ENCODE results near the gene NFYA. TPM values are rescaled to one million over a fixed set of nuclear protein-coding genes. Genes with fewer than 3 reads are reported as not detected.

The NFYA gene
- total and polyA plus RNA-seq, 9 of the 15 experiments (the other 6 are each of a cell fraction or from before 2014, with no cell fraction given) = 7.3 to 37.1 (median 21.8) TPM

DNA sequence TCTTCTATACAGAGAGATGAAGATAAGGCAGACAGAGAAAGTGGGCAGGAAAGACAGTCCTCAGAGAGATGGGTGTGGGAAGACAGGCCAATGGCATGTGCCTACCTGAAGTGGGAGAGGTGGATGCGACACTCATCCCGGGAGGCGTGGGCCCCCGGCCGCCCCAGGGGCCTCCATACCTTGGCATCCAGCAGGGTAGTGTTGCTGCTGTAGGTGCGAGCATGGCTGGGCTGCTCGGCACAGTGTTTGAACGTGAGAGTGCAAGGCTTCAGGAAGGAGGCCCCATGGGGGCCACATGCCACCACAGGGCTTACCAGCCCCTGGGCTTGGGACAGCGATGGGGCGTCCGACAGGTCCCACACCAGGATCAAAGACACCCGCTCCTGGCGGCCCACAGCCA, 39.0 kb upstream of the NFYA start:
- H3K79me2 ChIP-seq (ENCODE audit: control insufficient read depth, insufficient read depth, low read length) = no peaks in the 10 kb centered on the region
- no peaks in the 10 kb centered on the region for H3K36me3 ChIP-seq (ENCODE audit: control insufficient read depth, insufficient read depth, low read length)
- H3K9me1 ChIP-seq (ENCODE audit: control insufficient read depth, insufficient read depth, low read length) = no peaks in the 10 kb centered on the region
- H4K20me1 ChIP-seq (replicated peaks; ENCODE audit: control insufficient read depth, insufficient read depth, low read length) = no peaks in the 10 kb centered on the region
- no peak for ATAC-seq
- no TSS peak for BruUV-seq (replicated peaks)
- peaks cover 3 to 23% of the 10 kb centered on the region in 2 experiments; a peak in 3 of 5 replicates for H3K27me3 ChIP-seq (ENCODE audit: control insufficient read depth in 2 of 2, insufficient read depth in 2 of 2, low read length in 2 of 2)
- H3K9me3 ChIP-seq (replicated peaks; ENCODE audit: control insufficient read depth, insufficient read depth, low read depth, low read length) = no peaks in the 10 kb centered on the region
- no peak for DNase-seq (ENCODE audit: extremely low read depth in 1 of 4, low spot score in 3 of 4)
- CTCF ChIA-PET (ENCODE audit: low intra/inter-chr PET ratio) = no interaction called here
- TF ChIP-seq NFE2L1 (tag; IDR thresholded peaks at IDR 0.05; ENCODE audit: borderline replicate concordance, low read depth) = no peak
- peak; percentile 40; the same call in 1 of the 2 replicates for TF ChIP-seq POLR2G (IDR thresholded peaks at IDR 0.05; ENCODE audit: low read depth, low read length)
- POLR2A ChIA-PET = interaction anchor here (0.7 to 1.0 kb wide), 2 partner anchors 9 to 439 kb away, joined by 3 to 5 read pairs; partner anchors contain the start of gene TSPO2
- H3K4me2 ChIP-seq (ENCODE audit: insufficient read depth, low read length) = no peak overlapping the region
- H3K4me1 ChIP-seq (replicated peaks in 1 of 2; ENCODE audit: control insufficient read depth in 2 of 2, insufficient read depth in 2 of 2, low read length in 2 of 2) = 0 out of 5 replicates have a peak, but pooled peaks cover 0 to 4% of the 10 kb centered on the region in 2 experiments
- in situ Hi-C loops (cut with MboI) = loop anchor here (25.0 kb wide), 1 partner anchor 1671 kb away; no protein-coding TSS in a partner anchor
- 15% methylated on average over 13 of the region's 13 CpGs for WGBS (ENCODE audit: insufficient coverage, low coverage, missing lambda C conversion rate)
- H3K9ac ChIP-seq (ENCODE audit: insufficient read depth in 1 of 2, low read depth in 2 of 2, low read length in 2 of 2) = no peak overlapping the region; a peak in 1 of 4 replicates
- no peak overlapping the region for H3K4me3 ChIP-seq
- H2AFZ ChIP-seq (ENCODE audit: low read depth, low read length) = no peak overlapping the region
- FAIRE-seq = no peak
- intact Hi-C loops (cut with micrococcal nuclease) = no loop called here
- no peak overlapping the region for H3K27ac ChIP-seq (ENCODE audit: extremely low read depth, low read depth, low read length)

DNA sequence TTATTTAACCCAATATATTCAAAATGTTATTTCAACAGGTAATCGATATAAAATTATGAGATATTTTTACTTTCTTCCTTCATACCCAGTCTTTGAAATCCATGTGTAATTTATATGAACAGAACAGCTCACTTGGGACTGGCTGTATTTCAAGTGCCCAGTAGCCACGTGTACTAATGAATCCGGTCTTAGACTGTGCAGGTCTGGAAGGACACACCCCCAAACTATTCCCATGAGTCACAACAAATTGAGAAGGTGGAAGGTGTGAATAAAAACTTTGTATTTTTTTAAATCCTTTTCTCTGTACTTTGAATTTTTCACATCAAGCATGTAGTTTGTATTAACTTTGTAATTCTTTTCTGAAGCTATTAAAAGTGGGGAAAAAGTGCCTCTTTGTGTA, 36.6 kb upstream of the NFYA start:
- ChIA-PET POLR2A (interaction anchor here (0.7 to 1.4 kb wide), 2 partner anchors 39 to 299 kb away, joined by 3 read pairs; no protein-coding TSS in a partner anchor), CTCF (ENCODE audit: low intra/inter-chr PET ratio) (interaction anchor here (0.6 kb wide), 1 partner anchor 36 kb away, joined by 3 read pairs; no protein-coding TSS in a partner anchor)
- peak in 2 of 4 experiments; percentile 56 to 62 for DNase-seq (ENCODE audit: extremely low read depth in 1 of 4, low spot score in 3 of 4)
- H3K36me3 ChIP-seq (ENCODE audit: control insufficient read depth, insufficient read depth, low read length) = no peaks in the 10 kb centered on the region
- no peak overlapping the region for H3K4me2 ChIP-seq (ENCODE audit: insufficient read depth, low read length)
- in situ Hi-C loops (cut with MboI) = loop anchor here (25.0 kb wide), 1 partner anchor 1674 kb away; no protein-coding TSS in a partner anchor
- peaks cover 7% of the 10 kb centered on the region; the same call in 1 of the 2 replicates for H4K20me1 ChIP-seq (replicated peaks; ENCODE audit: control insufficient read depth, insufficient read depth, low read length)
- H3K79me2 ChIP-seq (ENCODE audit: control insufficient read depth, insufficient read depth, low read length) = no peaks in the 10 kb centered on the region
- ATAC-seq = no peak
- H3K4me1 ChIP-seq (replicated peaks in 1 of 2; ENCODE audit: control insufficient read depth in 2 of 2, insufficient read depth in 2 of 2, low read length in 2 of 2) = peaks cover 4 to 9% of the 10 kb centered on the region in 2 experiments; a peak in 3 of 5 replicates
- WGBS (ENCODE audit: insufficient coverage, low coverage, missing lambda C conversion rate) = 7% methylated on average over 3 of the region's 3 CpGs
- H3K27ac ChIP-seq (ENCODE audit: extremely low read depth, low read depth, low read length) = no peak overlapping the region
- peaks cover 3% of the 10 kb centered on the region for H3K9me1 ChIP-seq (ENCODE audit: control insufficient read depth, insufficient read depth, low read length)
- no peak overlapping the region for H3K4me3 ChIP-seq
- no peaks in the 10 kb centered on the region for H3K9me3 ChIP-seq (replicated peaks; ENCODE audit: control insufficient read depth, insufficient read depth, low read depth, low read length)
- H3K9ac ChIP-seq (ENCODE audit: insufficient read depth in 1 of 2, low read depth in 2 of 2, low read length in 2 of 2) = no peak overlapping the region
- FAIRE-seq = no peak
- H3K27me3 ChIP-seq (ENCODE audit: control insufficient read depth in 2 of 2, insufficient read depth in 2 of 2, low read length in 2 of 2) = peaks cover 0 to 13% of the 10 kb centered on the region in 2 experiments; a peak in 2 of 5 replicates
- no TSS peak for BruUV-seq (replicated peaks)
- no peak overlapping the region for H2AFZ ChIP-seq (ENCODE audit: low read depth, low read length)
- TF ChIP-seq ZNF780A (CRISPR knock-in tag; IDR thresholded peaks at IDR 0.05) = no peak
- TF ChIP-seq, protein P1, sequence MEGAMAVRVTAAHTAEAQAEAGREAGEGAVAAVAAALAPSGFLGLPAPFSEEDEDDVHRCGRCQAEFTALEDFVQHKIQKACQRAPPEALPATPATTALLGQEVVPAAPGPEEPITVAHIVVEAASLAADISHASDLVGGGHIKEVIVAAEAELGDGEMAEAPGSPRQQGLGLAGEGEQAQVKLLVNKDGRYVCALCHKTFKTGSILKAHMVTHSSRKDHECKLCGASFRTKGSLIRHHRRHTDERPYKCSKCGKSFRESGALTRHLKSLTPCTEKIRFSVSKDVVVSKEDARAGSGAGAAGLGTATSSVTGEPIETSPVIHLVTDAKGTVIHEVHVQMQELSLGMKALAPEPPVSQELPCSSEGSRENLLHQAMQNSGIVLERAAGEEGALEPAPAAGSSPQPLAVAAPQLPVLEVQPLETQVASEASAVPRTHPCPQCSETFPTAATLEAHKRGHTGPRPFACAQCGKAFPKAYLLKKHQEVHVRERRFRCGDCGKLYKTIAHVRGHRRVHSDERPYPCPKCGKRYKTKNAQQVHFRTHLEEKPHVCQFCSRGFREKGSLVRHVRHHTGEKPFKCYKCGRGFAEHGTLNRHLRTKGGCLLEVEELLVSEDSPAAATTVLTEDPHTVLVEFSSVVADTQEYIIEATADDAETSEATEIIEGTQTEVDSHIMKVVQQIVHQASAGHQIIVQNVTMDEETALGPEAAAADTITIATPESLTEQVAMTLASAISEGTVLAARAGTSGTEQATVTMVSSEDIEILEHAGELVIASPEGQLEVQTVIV (CRISPR knock-in tag; IDR thresholded peaks at IDR 0.05; ENCODE audit: borderline replicate concordance) = no peak
- TF ChIP-seq TBP (optimal IDR thresholded peaks at IDR 0.05; ENCODE audit: low read depth, low read length) = no peak
- no peak for TF ChIP-seq MTA2 (IDR thresholded peaks at IDR 0.05; ENCODE audit: low read depth)
- no peak for TF ChIP-seq CTBP1 (IDR thresholded peaks at IDR 0.05; ENCODE audit: borderline replicate concordance)
- TF ChIP-seq, protein P2, sequence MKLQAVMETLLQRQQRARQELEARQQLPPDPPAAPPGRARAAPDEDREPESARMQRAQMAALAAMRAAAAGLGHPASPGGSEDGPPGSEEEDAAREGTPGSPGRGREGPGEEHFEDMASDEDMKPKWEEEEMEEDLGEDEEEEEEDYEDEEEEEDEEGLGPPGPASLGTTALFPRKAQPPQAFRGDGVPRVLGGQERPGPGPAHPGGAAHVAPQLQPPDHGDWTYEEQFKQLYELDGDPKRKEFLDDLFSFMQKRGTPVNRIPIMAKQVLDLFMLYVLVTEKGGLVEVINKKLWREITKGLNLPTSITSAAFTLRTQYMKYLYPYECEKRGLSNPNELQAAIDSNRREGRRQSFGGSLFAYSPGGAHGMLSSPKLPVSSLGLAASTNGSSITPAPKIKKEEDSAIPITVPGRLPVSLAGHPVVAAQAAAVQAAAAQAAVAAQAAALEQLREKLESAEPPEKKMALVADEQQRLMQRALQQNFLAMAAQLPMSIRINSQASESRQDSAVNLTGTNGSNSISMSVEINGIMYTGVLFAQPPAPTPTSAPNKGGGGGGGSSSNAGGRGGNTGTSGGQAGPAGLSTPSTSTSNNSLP (IDR thresholded peaks at IDR 0.05; ENCODE audit: borderline replicate concordance, low read depth, low read length) = no peak
- TF ChIP-seq ZNF408 (CRISPR knock-in tag; IDR thresholded peaks at IDR 0.05; ENCODE audit: low read depth) = no peak
- no peak for TF ChIP-seq RFX5 (IDR thresholded peaks at IDR 0.05; ENCODE audit: low read depth, low read length)
- intact Hi-C loops (cut with micrococcal nuclease) = no loop called here

Data from K562 (cell line).